GM23338 (cell line): ENCODE measurements around the gene CEND1. TPM values are rescaled to one million over a fixed set of nuclear protein-coding genes. Genes with fewer than 3 reads are reported as not detected.

Experiments used
- ATAC-seq: fragments of 200-7000 bp; cut with Tn5 transposase; 3 replicates; pipeline ENCODE4 v1.9.1; 2020
- DNase-seq: peaks from one replicate; pipeline ENCODE4 v3.0.0-alpha.2; 2015; ENCODE audit warnings: low spot score
- H2AFZ ChIP-seq: fragments of 200-600 bp; sonication (generic); 2 replicates; pipeline ENCODE4 v1.8.0; 2016; ENCODE audit warnings: antibody characterized with exemption, mild to moderate bottlenecking, moderate library complexity
- H3F3A ChIP-seq: fragments of 200-600 bp; sonication (generic); replicated peaks from 2 replicates; pipeline ENCODE4 v1.8.0; 2017; ENCODE audit warnings: antibody characterized with exemption, mixed run types, low read depth
- H3K27ac ChIP-seq: fragments of 200-600 bp; sonication (generic); 2 replicates; pipeline ENCODE4 v1.6.1; 2016; ENCODE audit warnings: low read depth
- H3K27me3 ChIP-seq: fragments of 200-600 bp; sonication (generic); 2 replicates; pipeline ENCODE4 v1.8.0; 2016; ENCODE audit warnings: mild to moderate bottlenecking, mixed run types, moderate library complexity; ENCODE audit not compliant: insufficient read depth
- H3K36me3 ChIP-seq: fragments of 200-600 bp; sonication (generic); 2 replicates; pipeline ENCODE4 v1.8.0; 2016; ENCODE audit warnings: mild to moderate bottlenecking; ENCODE audit not compliant: insufficient read depth
- H3K4me1 ChIP-seq: fragments of 200-600 bp; sonication (generic); 2 replicates; pipeline ENCODE4 v1.8.0; 2016; ENCODE audit warnings: mild to moderate bottlenecking, moderate library complexity; ENCODE audit not compliant: insufficient read depth
- H3K4me2 ChIP-seq: fragments of 200-600 bp; sonication (generic); 2 replicates; pipeline ENCODE4 v1.7.1; 2017; ENCODE audit warnings: mixed run types
- H3K4me3 ChIP-seq: fragments of 200-600 bp; sonication (generic); 2 replicates; pipeline ENCODE4 v1.6.1; 2016; ENCODE audit warnings: mixed run types
- H3K79me2 ChIP-seq: fragments of 200-600 bp; sonication (generic); replicated peaks from 2 replicates; pipeline ENCODE4 v1.8.0; 2017; ENCODE audit warnings: mild to moderate bottlenecking; ENCODE audit not compliant: insufficient read depth
- H3K9me2 ChIP-seq: fragments of 200-600 bp; sonication (generic); 2 replicates; pipeline ENCODE4 v1.8.0; 2017; ENCODE audit not compliant: insufficient read depth
- H4K20me1 ChIP-seq: fragments of 200-600 bp; sonication (generic); replicated peaks from 2 replicates; pipeline ENCODE4 v1.8.0; 2017; ENCODE audit warnings: mild to moderate bottlenecking; ENCODE audit not compliant: insufficient read depth
- H3K27ac Mint-ChIP-seq: 2 replicates; pipeline ENCODE4 v1.8.0; 2020; ENCODE audit warnings: inconsistent platforms, mild to moderate bottlenecking, moderate library complexity, mixed read lengths
- H3K27me3 Mint-ChIP-seq: 3 replicates; pipeline ENCODE4 v1.8.0; 2022; ENCODE audit warnings: low read depth, mild to moderate bottlenecking, moderate library complexity, mixed read lengths, inconsistent platforms; ENCODE audit not compliant: insufficient read depth, poor library complexity
- H3K36me3 Mint-ChIP-seq: 3 replicates; pipeline ENCODE4 v1.8.0; 2021; ENCODE audit warnings: low read depth, mild to moderate bottlenecking, inconsistent platforms, moderate library complexity, mixed read lengths
- H3K4me1 Mint-ChIP-seq: 3 replicates; pipeline ENCODE4 v1.8.0; 2020; ENCODE audit warnings: mild to moderate bottlenecking, inconsistent platforms, mixed read lengths
- H3K4me3 Mint-ChIP-seq: 3 replicates; pipeline ENCODE4 v1.8.0; 2021; ENCODE audit warnings: moderate library complexity, mild to moderate bottlenecking, inconsistent platforms, mixed read lengths
- H3K9me3 Mint-ChIP-seq: 3 replicates; pipeline ENCODE4 v1.8.0; 2020; ENCODE audit warnings: moderate library complexity, mild to moderate bottlenecking, inconsistent platforms, mixed read lengths
- CREB1 ChIP-seq: fragments of 250-450 bp; sonication (Bioruptor Pico); IDR thresholded peaks from 2 replicates; pipeline ENCODE4 v1.5.0; 2020; ENCODE audit warnings: low read depth, mild to moderate bottlenecking, moderate library complexity
- EZH2 ChIP-seq: fragments of 200-600 bp; sonication (generic); IDR thresholded peaks from one replicate; pipeline ENCODE4 v1.8.0; 2017; ENCODE audit warnings: antibody characterized with exemption, mild to moderate bottlenecking, low read depth; ENCODE audit not compliant: unreplicated experiment
- EZH2phosphoT487 ChIP-seq: fragments of 200-600 bp; sonication (generic); IDR thresholded peaks from one replicate; pipeline ENCODE4 v1.8.1; 2018; ENCODE audit warnings: antibody characterized with exemption; ENCODE audit not compliant: unreplicated experiment
- JUNB ChIP-seq: IDR thresholded peaks from one replicate; pipeline ENCODE4 v1.6.1; 2016; ENCODE audit warnings: antibody characterized with exemption; ENCODE audit not compliant: unreplicated experiment
- NANOG ChIP-seq: IDR thresholded peaks from 2 replicates; pipeline ENCODE4 v1.6.1; 2016; ENCODE audit warnings: antibody characterized with exemption, borderline replicate concordance
- POLR2AphosphoS5 ChIP-seq: IDR thresholded peaks from 2 replicates; pipeline ENCODE4 v1.6.1; 2016; ENCODE audit warnings: antibody characterized with exemption, low read depth
- REST ChIP-seq: IDR thresholded peaks from one replicate; pipeline ENCODE4 v1.6.1; 2018; ENCODE audit warnings: antibody characterized with exemption; ENCODE audit not compliant: unreplicated experiment
- STAT1 ChIP-seq: IDR thresholded peaks from one replicate; pipeline ENCODE4 v1.6.1; 2016; ENCODE audit warnings: antibody characterized with exemption; ENCODE audit not compliant: unreplicated experiment
- ZNF114 ChIP-seq: fragments of 250-450 bp; sonication (Bioruptor Pico); IDR thresholded peaks from 2 replicates; pipeline ENCODE4 v1.5.0; 2020; ENCODE audit warnings: mild to moderate bottlenecking, moderate library complexity
- ZNF331 ChIP-seq: fragments of 250-450 bp; sonication (Bioruptor Pico); IDR thresholded peaks from 2 replicates; pipeline ENCODE4 v1.5.0; 2020; ENCODE audit warnings: low read depth, mild to moderate bottlenecking, moderate library complexity
- polyA plus RNA-seq: library from polyadenylated mRNA; unstranded; fragments of >200 nt; fragmentation: Nextera tagmentation; extraction: Ambion mirVana; gene quantifications from 2 replicates; pipeline ENCODE4 v1.2.1, GENCODE V29; 2016
- total RNA-seq: library from RNA; depleted of rRNA; stranded (reverse); fragments of >200 nt; shearing (Covaris generic); gene quantifications from 2 replicates; pipeline ENCODE4 v1.2.3, GENCODE V29; 2014
- TF ChIP-seq, protein P1 (sequence below): fragments of 250-450 bp; sonication (Bioruptor Pico); IDR thresholded peaks from 2 replicates; pipeline ENCODE4 v1.5.0; 2020; ENCODE audit warnings: mild to moderate bottlenecking, moderate library complexity
- TF ChIP-seq, protein P2 (sequence below): IDR thresholded peaks from 2 replicates; pipeline ENCODE4 v1.6.1; 2016; ENCODE audit warnings: antibody characterized with exemption
- TF ChIP-seq, protein P3 (sequence below), 2 experiments: fragments of 200-600 bp in 1 of 2; sonication (generic) in 1 of 2; conservative IDR thresholded peaks; 2 replicates each; pipeline versions ENCODE4 v1.5.1 to v1.6.1; 2016 to 2017; ENCODE audit warnings: antibody characterized with exemption in 2 of 2, low read depth in 2 of 2, mild to moderate bottlenecking in 2 of 2, moderate library complexity in 1 of 2

CEND1 gene
- total and polyA plus RNA-seq, 2 experiments from 2014 or later: 4.8 to 5.5 TPM

- H3F3A ChIP-seq: peaks cover 10% of the 10 kb centered on the region
- peaks cover 15% of the 10 kb centered on the region for H3K27me3 Mint-ChIP-seq
- H3K9me2 ChIP-seq: no peaks in the 10 kb centered on the region
- no peaks in the 10 kb centered on the region for H3K36me3 ChIP-seq
- peaks cover 3% of the 10 kb centered on the region; the same call in 1 of the 2 replicates for H4K20me1 ChIP-seq
- H2AFZ ChIP-seq: no peak overlapping the region
- peaks cover 6% of the 10 kb centered on the region; the same call in 1 of the 3 replicates for H3K36me3 Mint-ChIP-seq
- H3K4me1 ChIP-seq: peaks cover 21% of the 10 kb centered on the region; the same call in 1 of the 2 replicates
- DNase-seq (no peak), ATAC-seq (no peak)
- no peak overlapping the region for H3K4me2 ChIP-seq
- no peak overlapping the region for H3K4me3 Mint-ChIP-seq
- H3K27me3 ChIP-seq: no peaks in the 10 kb centered on the region
- no peak overlapping the region for H3K27ac Mint-ChIP-seq
- no peaks in the 10 kb centered on the region for H3K9me3 Mint-ChIP-seq
- H3K79me2 ChIP-seq: no peaks in the 10 kb centered on the region; the same call in 1 of the 2 replicates
- H3K27ac ChIP-seq: no peak overlapping the region
- TF ChIP-seq POLR2AphosphoS5: no peak
- TF ChIP-seq NANOG: no peak
- TF ChIP-seq EZH2phosphoT487: no peak
- TF ChIP-seq, protein P1, sequence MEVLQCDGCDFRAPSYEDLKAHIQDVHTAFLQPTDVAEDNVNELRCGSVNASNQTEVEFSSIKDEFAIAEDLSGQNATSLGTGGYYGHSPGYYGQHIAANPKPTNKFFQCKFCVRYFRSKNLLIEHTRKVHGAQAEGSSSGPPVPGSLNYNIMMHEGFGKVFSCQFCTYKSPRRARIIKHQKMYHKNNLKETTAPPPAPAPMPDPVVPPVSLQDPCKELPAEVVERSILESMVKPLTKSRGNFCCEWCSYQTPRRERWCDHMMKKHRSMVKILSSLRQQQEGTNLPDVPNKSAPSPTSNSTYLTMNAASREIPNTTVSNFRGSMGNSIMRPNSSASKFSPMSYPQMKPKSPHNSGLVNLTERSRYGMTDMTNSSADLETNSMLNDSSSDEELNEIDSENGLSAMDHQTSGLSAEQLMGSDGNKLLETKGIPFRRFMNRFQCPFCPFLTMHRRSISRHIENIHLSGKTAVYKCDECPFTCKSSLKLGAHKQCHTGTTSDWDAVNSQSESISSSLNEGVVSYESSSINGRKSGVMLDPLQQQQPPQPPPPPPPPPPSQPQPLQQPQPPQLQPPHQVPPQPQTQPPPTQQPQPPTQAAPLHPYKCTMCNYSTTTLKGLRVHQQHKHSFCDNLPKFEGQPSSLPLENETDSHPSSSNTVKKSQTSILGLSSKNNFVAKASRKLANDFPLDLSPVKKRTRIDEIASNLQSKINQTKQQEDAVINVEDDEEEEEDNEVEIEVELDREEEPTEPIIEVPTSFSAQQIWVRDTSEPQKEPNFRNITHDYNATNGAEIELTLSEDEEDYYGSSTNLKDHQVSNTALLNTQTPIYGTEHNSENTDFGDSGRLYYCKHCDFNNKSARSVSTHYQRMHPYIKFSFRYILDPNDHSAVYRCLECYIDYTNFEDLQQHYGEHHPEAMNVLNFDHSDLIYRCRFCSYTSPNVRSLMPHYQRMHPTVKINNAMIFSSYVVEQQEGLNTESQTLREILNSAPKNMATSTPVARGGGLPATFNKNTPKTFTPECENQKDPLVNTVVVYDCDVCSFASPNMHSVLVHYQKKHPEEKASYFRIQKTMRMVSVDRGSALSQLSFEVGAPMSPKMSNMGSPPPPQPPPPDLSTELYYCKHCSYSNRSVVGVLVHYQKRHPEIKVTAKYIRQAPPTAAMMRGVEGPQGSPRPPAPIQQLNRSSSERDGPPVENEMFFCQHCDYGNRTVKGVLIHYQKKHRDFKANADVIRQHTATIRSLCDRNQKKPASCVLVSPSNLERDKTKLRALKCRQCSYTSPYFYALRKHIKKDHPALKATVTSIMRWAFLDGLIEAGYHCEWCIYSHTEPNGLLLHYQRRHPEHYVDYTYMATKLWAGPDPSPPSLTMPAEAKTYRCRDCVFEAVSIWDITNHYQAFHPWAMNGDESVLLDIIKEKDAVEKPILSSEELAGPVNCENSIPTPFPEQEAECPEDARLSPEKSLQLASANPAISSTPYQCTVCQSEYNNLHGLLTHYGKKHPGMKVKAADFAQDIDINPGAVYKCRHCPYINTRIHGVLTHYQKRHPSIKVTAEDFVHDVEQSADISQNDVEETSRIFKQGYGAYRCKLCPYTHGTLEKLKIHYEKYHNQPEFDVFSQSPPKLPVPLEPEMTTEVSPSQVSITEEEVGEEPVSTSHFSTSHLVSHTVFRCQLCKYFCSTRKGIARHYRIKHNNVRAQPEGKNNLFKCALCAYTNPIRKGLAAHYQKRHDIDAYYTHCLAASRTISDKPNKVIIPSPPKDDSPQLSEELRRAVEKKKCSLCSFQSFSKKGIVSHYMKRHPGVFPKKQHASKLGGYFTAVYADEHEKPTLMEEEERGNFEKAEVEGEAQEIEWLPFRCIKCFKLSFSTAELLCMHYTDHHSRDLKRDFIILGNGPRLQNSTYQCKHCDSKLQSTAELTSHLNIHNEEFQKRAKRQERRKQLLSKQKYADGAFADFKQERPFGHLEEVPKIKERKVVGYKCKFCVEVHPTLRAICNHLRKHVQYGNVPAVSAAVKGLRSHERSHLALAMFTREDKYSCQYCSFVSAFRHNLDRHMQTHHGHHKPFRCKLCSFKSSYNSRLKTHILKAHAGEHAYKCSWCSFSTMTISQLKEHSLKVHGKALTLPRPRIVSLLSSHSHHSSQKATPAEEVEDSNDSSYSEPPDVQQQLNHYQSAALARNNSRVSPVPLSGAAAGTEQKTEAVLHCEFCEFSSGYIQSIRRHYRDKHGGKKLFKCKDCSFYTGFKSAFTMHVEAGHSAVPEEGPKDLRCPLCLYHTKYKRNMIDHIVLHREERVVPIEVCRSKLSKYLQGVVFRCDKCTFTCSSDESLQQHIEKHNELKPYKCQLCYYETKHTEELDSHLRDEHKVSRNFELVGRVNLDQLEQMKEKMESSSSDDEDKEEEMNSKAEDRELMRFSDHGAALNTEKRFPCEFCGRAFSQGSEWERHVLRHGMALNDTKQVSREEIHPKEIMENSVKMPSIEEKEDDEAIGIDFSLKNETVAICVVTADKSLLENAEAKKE: no peak
- TF ChIP-seq, protein P2, sequence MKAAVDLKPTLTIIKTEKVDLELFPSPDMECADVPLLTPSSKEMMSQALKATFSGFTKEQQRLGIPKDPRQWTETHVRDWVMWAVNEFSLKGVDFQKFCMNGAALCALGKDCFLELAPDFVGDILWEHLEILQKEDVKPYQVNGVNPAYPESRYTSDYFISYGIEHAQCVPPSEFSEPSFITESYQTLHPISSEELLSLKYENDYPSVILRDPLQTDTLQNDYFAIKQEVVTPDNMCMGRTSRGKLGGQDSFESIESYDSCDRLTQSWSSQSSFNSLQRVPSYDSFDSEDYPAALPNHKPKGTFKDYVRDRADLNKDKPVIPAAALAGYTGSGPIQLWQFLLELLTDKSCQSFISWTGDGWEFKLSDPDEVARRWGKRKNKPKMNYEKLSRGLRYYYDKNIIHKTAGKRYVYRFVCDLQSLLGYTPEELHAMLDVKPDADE: no peak
- no peak for TF ChIP-seq REST
- no peak for TF ChIP-seq EZH2
- TF ChIP-seq, protein P3, sequence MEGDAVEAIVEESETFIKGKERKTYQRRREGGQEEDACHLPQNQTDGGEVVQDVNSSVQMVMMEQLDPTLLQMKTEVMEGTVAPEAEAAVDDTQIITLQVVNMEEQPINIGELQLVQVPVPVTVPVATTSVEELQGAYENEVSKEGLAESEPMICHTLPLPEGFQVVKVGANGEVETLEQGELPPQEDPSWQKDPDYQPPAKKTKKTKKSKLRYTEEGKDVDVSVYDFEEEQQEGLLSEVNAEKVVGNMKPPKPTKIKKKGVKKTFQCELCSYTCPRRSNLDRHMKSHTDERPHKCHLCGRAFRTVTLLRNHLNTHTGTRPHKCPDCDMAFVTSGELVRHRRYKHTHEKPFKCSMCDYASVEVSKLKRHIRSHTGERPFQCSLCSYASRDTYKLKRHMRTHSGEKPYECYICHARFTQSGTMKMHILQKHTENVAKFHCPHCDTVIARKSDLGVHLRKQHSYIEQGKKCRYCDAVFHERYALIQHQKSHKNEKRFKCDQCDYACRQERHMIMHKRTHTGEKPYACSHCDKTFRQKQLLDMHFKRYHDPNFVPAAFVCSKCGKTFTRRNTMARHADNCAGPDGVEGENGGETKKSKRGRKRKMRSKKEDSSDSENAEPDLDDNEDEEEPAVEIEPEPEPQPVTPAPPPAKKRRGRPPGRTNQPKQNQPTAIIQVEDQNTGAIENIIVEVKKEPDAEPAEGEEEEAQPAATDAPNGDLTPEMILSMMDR (conservative IDR thresholded peaks at IDR 0.05; ENCODE audit: low read depth in 2 of 2): no peak
- no peak for TF ChIP-seq ZNF331
- TF ChIP-seq ZNF114: no peak
- TF ChIP-seq JUNB: no peak
- no peak for TF ChIP-seq STAT1
- TF ChIP-seq CREB1 (CRISPR knock-in tag): no peak
- H3K4me1 Mint-ChIP-seq: peaks cover 30% of the 10 kb centered on the region
- no peak overlapping the region for H3K4me3 ChIP-seq
Measured at GRCh38 chr11:791658-792534, 2.0 kb upstream of the CEND1 start.
